Left ventricle myocardium inferior (tissue), 1 donor: ENCODE results near the gene MT1M. TPM values are rescaled to one million over a fixed set of nuclear protein-coding genes. Genes with fewer than 3 reads are reported as not detected.

Experiments
- DNase-seq: peaks from one replicate; pipeline ENCODE4 v3.0.0-alpha.2; 2020
- H3K27ac ChIP-seq: fragments of 200-600 bp; replicated peaks from 2 replicates; pipeline ENCODE4 v1.8.0; 2021
- H3K27me3 ChIP-seq: fragments of 200-600 bp; 2 replicates; pipeline ENCODE4 v1.8.0; 2021; ENCODE audit warnings: low read depth
- H3K36me3 ChIP-seq: fragments of 200-600 bp; 2 replicates; pipeline ENCODE4 v1.8.0; 2021
- H3K4me1 ChIP-seq: fragments of 200-600 bp; 2 replicates; pipeline ENCODE4 v1.8.0; 2021
- H3K4me3 ChIP-seq: fragments of 200-600 bp; 2 replicates; pipeline ENCODE4 v1.8.0; 2021; ENCODE audit warnings: mild to moderate bottlenecking, moderate library complexity
- H3K9me3 ChIP-seq: fragments of 200-600 bp; replicated peaks from 2 replicates; pipeline ENCODE4 v1.8.0; 2021
- CTCF ChIP-seq: fragments of 200-600 bp; IDR thresholded peaks from 2 replicates; pipeline ENCODE4 v1.8.0; 2021; ENCODE audit warnings: antibody characterized with exemption, mild to moderate bottlenecking, borderline replicate concordance
- intact Hi-C: fragments of 100-400 bp; cut with micrococcal nuclease; formaldehyde crosslinking; loops from one replicate; pipeline ENCODE4 v1.11.0; 2022
- total RNA-seq: library from RNA; stranded (reverse); fragmentation: NEBNext Ultra II Directional; extraction: Animal tissue kit (Norgen Biotek cat#: 25700); gene quantifications from one replicate; pipeline ENCODE4 v1.2.1, GENCODE V29; 2021
- donor health status: DM: no; HTN: yes; CAD: no; lungs with severe emphysema.

Gene MT1M
- total RNA-seq, 1 donor from 2014 or later, result 3.1 TPM

GRCh38 chr16:56601325-56601724 lies 31.1 kb upstream of the MT1M start:
- H3K4me3 ChIP-seq, result no peak overlapping the region
- peaks cover 8% of the 10 kb centered on the region for H3K4me1 ChIP-seq
- H3K27ac ChIP-seq, result no peak overlapping the region
- H3K36me3 ChIP-seq, result no peaks in the 10 kb centered on the region
- DNase-seq, result no peak
- no peak for TF ChIP-seq CTCF
- intact Hi-C loops, result loop anchor here (5.0 to 10.0 kb wide), 2 partner anchors 87 to 101 kb away; no protein-coding TSS in a partner anchor
- no peaks in the 10 kb centered on the region for H3K27me3 ChIP-seq
- H3K9me3 ChIP-seq, result no peaks in the 10 kb centered on the region

- Histone ChIP-seq H3K4me1 (peaks cover 27% of the 10 kb centered on the region), H3K9me3 (no peaks in the 10 kb centered on the region), H3K4me3 (no peak overlapping the region), H3K27ac (peak overlapping the region; percentile 27), H3K27me3 (no peaks in the 10 kb centered on the region), H3K36me3 (no peaks in the 10 kb centered on the region)
- TF ChIP-seq CTCF, result peak; percentile 76
- intact Hi-C loops, result loop anchor here (5.0 to 10.0 kb wide), 2 partner anchors 89 to 99 kb away; no protein-coding TSS in a partner anchor
- DNase-seq, result peak; percentile 44
Observed at GRCh38 chr16:56603589-56603988, 28.9 kb upstream of the MT1M start.

- Histone ChIP-seq H3K27me3 (no peaks in the 10 kb centered on the region), H3K36me3 (no peaks in the 10 kb centered on the region), H3K4me1 (peaks cover 41% of the 10 kb centered on the region), H3K9me3 (no peaks in the 10 kb centered on the region), H3K4me3 (no peak overlapping the region), H3K27ac (peak overlapping the region; percentile 95)
- DNase-seq, result no peak
- intact Hi-C loops, result loop anchor here (5.0 to 10.0 kb wide), 2 partner anchors 90 to 97 kb away; no protein-coding TSS in a partner anchor
- TF ChIP-seq CTCF, result no peak
Observed at GRCh38 chr16:56604966-56605365, 27.5 kb upstream of the MT1M start.

- Histone ChIP-seq H3K4me3 (no peak overlapping the region), H3K27ac (peak overlapping the region; percentile 95), H3K36me3 (no peaks in the 10 kb centered on the region), H3K27me3 (no peaks in the 10 kb centered on the region), H3K9me3 (no peaks in the 10 kb centered on the region), H3K4me1 (peaks cover 46% of the 10 kb centered on the region)
- intact Hi-C loops, result loop anchor here (10.0 kb wide), 1 partner anchor 91 kb away; no protein-coding TSS in a partner anchor
- TF ChIP-seq CTCF, result no peak
- DNase-seq, result no peak
Observed at GRCh38 chr16:56605475-56605874, 27.0 kb upstream of the MT1M start.

- Histone ChIP-seq H3K36me3 (no peaks in the 10 kb centered on the region), H3K4me3 (no peak overlapping the region), H3K27ac (peak overlapping the region; percentile 95), H3K27me3 (no peaks in the 10 kb centered on the region), H3K9me3 (no peaks in the 10 kb centered on the region), H3K4me1 (peaks cover 52% of the 10 kb centered on the region)
- intact Hi-C loops, result loop anchor here (10.0 kb wide), 1 partner anchor 91 kb away; no protein-coding TSS in a partner anchor
- no peak for DNase-seq
- TF ChIP-seq CTCF, result no peak
Observed at GRCh38 chr16:56606071-56606475, 26.4 kb upstream of the MT1M start.
